ENCODE results near the gene HTR4.

- TF ChIP-seq CTCF (IDR thresholded peaks at IDR 0.05; ENCODE audit: borderline replicate concordance, extremely low read depth, low read length, poor library complexity, severe bottlenecking) (no peak), EZH2 (IDR thresholded peaks at IDR 0.05; ENCODE audit: borderline replicate concordance, low read depth, low read length, severe bottlenecking) (no peak)
Measured at GRCh38 chr5:148684528-148684927, 30.2 kb upstream of the HTR4 start.
